H1 (cell line): ENCODE measurements around the gene CNGA4. TPM values are rescaled to one million over a fixed set of nuclear protein-coding genes. Genes with fewer than 3 reads are reported as not detected.

Source experiments
- BRCA1 ChIP-seq: IDR thresholded peaks from 2 replicates; pipeline ENCODE4 v1.6.1; 2012; ENCODE audit warnings: low read depth, low read length, improper control_type of control experiment
- CHD7 ChIP-seq: fragments of 300-600 bp; sonication (generic); IDR thresholded peaks from 2 replicates; pipeline ENCODE4 v1.7.1; 2012; ENCODE audit warnings: low read length, moderate library complexity, mild to moderate bottlenecking, inconsistent platforms; ENCODE audit not compliant: insufficient replicate concordance
- polyA plus RNA-seq, 7 experiments: library from polyadenylated mRNA; depleted of rRNA in 3 of 7; stranded (reverse) in 5 of 7; unstranded in 2 of 7; fragments of >200 nt in 5 of 7; fragments of 200-250 nt in 2 of 7; gene quantifications; 1 replicate in 5 of 7; 2 replicates in 1 of 7; 4 replicates in 1 of 7; pipeline versions ENCODE4 v1.2.1 to v1.2.3, GENCODE V29; 2011 to 2013; ENCODE audit warnings: missing spikeins in 2 of 7, mixed read lengths in 2 of 7
- total RNA-seq: library from RNA; stranded (reverse); fragmentation: NEBNext Ultra II Directional; extraction: Animal tissue kit (Norgen Biotek cat#: 25700); gene quantifications from 2 replicates; pipeline ENCODE4 v1.2.1, GENCODE V29; 2021

The CNGA4 gene
- total and polyA plus RNA-seq, 2 of the 8 experiments (the other 6 are each of a cell fraction or from before 2014, with no cell fraction given) = 0.29 TPM; not detected in 1

- no peak for TF ChIP-seq CHD7
- no peak for TF ChIP-seq BRCA1
Observed at GRCh38 chr11:6206456-6207180, 32.3 kb upstream of the CNGA4 start (continued).
